Heart left ventricle (tissue), 13 donors: ENCODE measurements around the gene RSU1.

Experiments
- POLR2A ChIP-seq, 2 donors: fragments of 450-650 bp; IDR thresholded peaks; one replicate each; pipeline ENCODE4 v1.6.1; 2017; ENCODE audit warnings: antibody characterized with exemption in 2 of 2, mild to moderate bottlenecking in 2 of 2, moderate library complexity in 2 of 2
- TF ChIP-seq, protein P1 (sequence below), 12 donors: fragments of 200-600 bp; sonication (generic) in 4 of 12; IDR thresholded peaks; one replicate each; pipeline versions ENCODE4 v1.5.0 to v1.8.0; 2018 to 2022; ENCODE audit warnings: antibody characterized with exemption in 12 of 12, mild to moderate bottlenecking in 5 of 12
- donor health status: ischemic (EF 13 %, LVEDD 7.1; RV severe dilation, severe dysfunction).
- donor health status: DM: no; HTN: yes; CAD: no.
- donor health status: DM: no; HTN: no; CAD: no.
- donor health status: ischemic (EF 25% LVEDD 6.9; RV normal size, moderate dysfunction).
- donor health status: ischemic (EF 25% LVEDD 5.7; RV mildly dilated, moderate dysfunction).
- donor health status: ischemic (EF 35%, LVEDD 5.7; RV mildly dilated, moderate dysfunction).
- donor health status: nonischemic (EF 11% LVEDD 7.7; RV severe dilation, severe dysfunction).
- donor health status: DM: yes; HTN: yes; CAD: no.
- donor health status: PGD.
- donor health status: ischemic (EF 29% LVEDD 5.4; RV normal size, mild dysfunction).
- donor health status: nonischemic (EF 23%, LVEDD 6.1; RV moderate dilation, normal function).

DNA sequence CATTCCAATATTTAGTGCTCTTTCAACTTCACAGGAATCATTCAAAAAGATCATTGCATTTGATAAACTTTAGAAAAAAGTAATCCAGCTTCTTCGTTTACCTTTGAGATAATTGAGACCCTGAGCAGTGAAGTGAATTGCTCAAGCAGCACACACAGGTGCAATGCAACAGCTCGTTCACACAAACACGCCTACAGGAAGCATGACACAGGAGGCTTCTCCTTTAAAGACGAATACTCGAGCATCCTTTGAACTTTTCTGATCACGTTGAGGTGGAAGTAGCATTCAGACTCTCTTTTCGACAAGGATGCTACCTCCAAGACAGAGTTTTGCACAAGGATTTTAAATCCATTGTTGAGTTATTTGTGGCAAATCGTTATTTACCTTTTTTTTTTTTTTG is 18.0 kb upstream of the RSU1 start:
- TF ChIP-seq, protein P1, sequence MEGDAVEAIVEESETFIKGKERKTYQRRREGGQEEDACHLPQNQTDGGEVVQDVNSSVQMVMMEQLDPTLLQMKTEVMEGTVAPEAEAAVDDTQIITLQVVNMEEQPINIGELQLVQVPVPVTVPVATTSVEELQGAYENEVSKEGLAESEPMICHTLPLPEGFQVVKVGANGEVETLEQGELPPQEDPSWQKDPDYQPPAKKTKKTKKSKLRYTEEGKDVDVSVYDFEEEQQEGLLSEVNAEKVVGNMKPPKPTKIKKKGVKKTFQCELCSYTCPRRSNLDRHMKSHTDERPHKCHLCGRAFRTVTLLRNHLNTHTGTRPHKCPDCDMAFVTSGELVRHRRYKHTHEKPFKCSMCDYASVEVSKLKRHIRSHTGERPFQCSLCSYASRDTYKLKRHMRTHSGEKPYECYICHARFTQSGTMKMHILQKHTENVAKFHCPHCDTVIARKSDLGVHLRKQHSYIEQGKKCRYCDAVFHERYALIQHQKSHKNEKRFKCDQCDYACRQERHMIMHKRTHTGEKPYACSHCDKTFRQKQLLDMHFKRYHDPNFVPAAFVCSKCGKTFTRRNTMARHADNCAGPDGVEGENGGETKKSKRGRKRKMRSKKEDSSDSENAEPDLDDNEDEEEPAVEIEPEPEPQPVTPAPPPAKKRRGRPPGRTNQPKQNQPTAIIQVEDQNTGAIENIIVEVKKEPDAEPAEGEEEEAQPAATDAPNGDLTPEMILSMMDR (IDR thresholded peaks at IDR 0.05): no peak
- TF ChIP-seq POLR2A (IDR thresholded peaks at IDR 0.05): no peak
